ENCODE measurements around the gene PLPPR3.
"Not testable (repeated sequence)": the region's sequence is repeated elsewhere in the genome, so short reads cannot be mapped to it uniquely, and the experiment has no call there.

Gene PLPPR3

GRCh38 chr19:855566-856120 is 33.9 kb upstream of the PLPPR3 start:
- intact Hi-C loops (cut with DNase I; ENCODE audit: low total_unique reads), result loop anchor here (5.0 to 10.0 kb wide), 2 partner anchors 62 to 129 kb away; partner anchors contain the start of genes KISS1R and WDR18
- Histone ChIP-seq H3K27me3 (peaks cover 0 to 75% of the 10 kb centered on the region in 2 donors), H3K4me3 (no peak overlapping the region), H3K27ac (no peak overlapping the region), H3K4me1 (peaks cover 0 to 19% (median 12%) of the 10 kb centered on the region in 4 donors), H3K9me3 (no peaks in the 10 kb centered on the region), H3K36me3 (no peaks in the 10 kb centered on the region)
- no peak for TF ChIP-seq CTCF (IDR thresholded peaks at IDR 0.05)
- no peak for DNase-seq

GRCh38 chr19:855142-855541 is 33.4 kb upstream of the PLPPR3 start:
- intact Hi-C loops (cut with DNase I; ENCODE audit: low total_unique reads), result loop anchor here (5.0 to 10.0 kb wide), 2 partner anchors 62 to 130 kb away; partner anchors contain the start of genes KISS1R and WDR18
- no peak for DNase-seq

GRCh38 chr19:854549-854948 is 32.8 kb upstream of the PLPPR3 start:
- H3K36me3 ChIP-seq, result no peaks in the 10 kb centered on the region
- peaks cover 0 to 19% (median 11%) of the 10 kb centered on the region in 4 donors for H3K4me1 ChIP-seq
- TF ChIP-seq CTCF (IDR thresholded peaks at IDR 0.05), result no peak
- H3K27me3 ChIP-seq, result peaks cover 0 to 65% of the 10 kb centered on the region in 2 donors
- H3K4me3 ChIP-seq, result no peak overlapping the region
- no peaks in the 10 kb centered on the region for H3K9me3 ChIP-seq
- intact Hi-C loops (cut with DNase I; ENCODE audit: low total_unique reads), result loop anchor here (10.0 kb wide), 1 partner anchor 130 kb away; the partner anchor contains the start of gene WDR18
- H3K27ac ChIP-seq, result no peak overlapping the region
- DNase-seq, result no peak

More at GRCh38 chr19:855142-855541, 33.4 kb upstream of the PLPPR3 start:
- Histone ChIP-seq H3K36me3 (no peaks in the 10 kb centered on the region), H3K4me1 (peaks cover 0 to 19% (median 11%) of the 10 kb centered on the region in 4 donors), H3K27ac (no peak overlapping the region), H3K27me3 (peaks cover 0 to 70% of the 10 kb centered on the region in 2 donors), H3K4me3 (no peak overlapping the region), H3K9me3 (no peaks in the 10 kb centered on the region)
- TF ChIP-seq CTCF (IDR thresholded peaks at IDR 0.05), result no peak

- peaks cover 0 to 57% of the 10 kb centered on the region in 2 donors for H3K27me3 ChIP-seq
- not testable (repeated sequence) for H3K36me3 ChIP-seq, H3K4me3 ChIP-seq, H3K27ac ChIP-seq, H3K9me3 ChIP-seq, DNase-seq
- intact Hi-C loops (cut with DNase I; ENCODE audit: low total_unique reads), result loop anchor here (10.0 kb wide), 1 partner anchor 131 kb away; the partner anchor contains the start of gene WDR18
- H3K4me1 ChIP-seq, result peaks cover 0 to 19% (median 11%) of the 10 kb centered on the region in 4 donors
Measured at GRCh38 chr19:853614-854220, 32.0 kb upstream of the PLPPR3 start.

- no peak overlapping the region for H3K4me3 ChIP-seq
- no peak overlapping the region for H3K27ac ChIP-seq
- no peaks in the 10 kb centered on the region for H3K36me3 ChIP-seq
- peaks cover 0 to 57% of the 10 kb centered on the region in 2 donors for H3K27me3 ChIP-seq
- intact Hi-C loops (cut with DNase I; ENCODE audit: low total_unique reads), result loop anchor here (10.0 kb wide), 1 partner anchor 132 kb away; the partner anchor contains the start of gene WDR18
- no peaks in the 10 kb centered on the region for H3K9me3 ChIP-seq
- no peak for DNase-seq
- H3K4me1 ChIP-seq, result peaks cover 0 to 19% (median 11%) of the 10 kb centered on the region in 4 donors
- no peak for TF ChIP-seq CTCF (IDR thresholded peaks at IDR 0.05)
Measured at GRCh38 chr19:853014-853585, 31.3 kb upstream of the PLPPR3 start.
